ENCODE results near the gene AKAP13.

DNA sequence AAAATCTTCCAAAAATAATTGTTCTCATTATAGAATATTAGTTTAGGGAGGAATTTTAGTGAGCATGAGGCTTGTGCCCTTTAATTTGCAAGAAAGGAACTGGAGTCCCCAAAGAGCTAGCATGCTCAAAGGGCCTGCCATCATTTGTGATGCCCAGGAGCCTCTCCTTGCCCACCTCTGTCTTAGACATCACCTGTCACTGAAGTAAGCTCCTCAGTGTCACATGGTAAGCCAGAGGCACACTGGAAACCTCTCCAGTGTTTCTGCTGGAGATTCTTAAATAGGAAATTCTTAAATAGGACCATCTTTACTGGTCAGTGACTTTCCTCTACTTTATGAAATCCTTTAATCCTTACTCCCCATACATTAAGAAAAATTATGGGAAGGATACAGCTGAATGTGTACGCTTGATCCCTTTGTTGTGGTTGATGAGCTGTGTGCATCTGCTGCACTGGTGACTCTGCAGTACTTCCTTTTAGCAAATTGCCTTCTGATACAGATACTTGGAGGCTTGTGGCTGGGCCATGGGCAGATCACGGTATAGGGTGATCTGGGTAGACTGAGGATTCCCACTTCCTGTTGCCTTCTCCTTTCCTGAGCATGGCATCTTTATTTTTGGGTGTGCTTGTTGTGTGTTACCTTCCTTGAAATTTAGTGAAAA lies 216.9 kb downstream of the AKAP13 start:
- no peak for TF ChIP-seq EZH2 (IDR thresholded peaks at IDR 0.05)
- TF ChIP-seq, protein P1, sequence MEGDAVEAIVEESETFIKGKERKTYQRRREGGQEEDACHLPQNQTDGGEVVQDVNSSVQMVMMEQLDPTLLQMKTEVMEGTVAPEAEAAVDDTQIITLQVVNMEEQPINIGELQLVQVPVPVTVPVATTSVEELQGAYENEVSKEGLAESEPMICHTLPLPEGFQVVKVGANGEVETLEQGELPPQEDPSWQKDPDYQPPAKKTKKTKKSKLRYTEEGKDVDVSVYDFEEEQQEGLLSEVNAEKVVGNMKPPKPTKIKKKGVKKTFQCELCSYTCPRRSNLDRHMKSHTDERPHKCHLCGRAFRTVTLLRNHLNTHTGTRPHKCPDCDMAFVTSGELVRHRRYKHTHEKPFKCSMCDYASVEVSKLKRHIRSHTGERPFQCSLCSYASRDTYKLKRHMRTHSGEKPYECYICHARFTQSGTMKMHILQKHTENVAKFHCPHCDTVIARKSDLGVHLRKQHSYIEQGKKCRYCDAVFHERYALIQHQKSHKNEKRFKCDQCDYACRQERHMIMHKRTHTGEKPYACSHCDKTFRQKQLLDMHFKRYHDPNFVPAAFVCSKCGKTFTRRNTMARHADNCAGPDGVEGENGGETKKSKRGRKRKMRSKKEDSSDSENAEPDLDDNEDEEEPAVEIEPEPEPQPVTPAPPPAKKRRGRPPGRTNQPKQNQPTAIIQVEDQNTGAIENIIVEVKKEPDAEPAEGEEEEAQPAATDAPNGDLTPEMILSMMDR (IDR thresholded peaks at IDR 0.05), result no peak
- TF ChIP-seq EZH2phosphoT487 (IDR thresholded peaks at IDR 0.05), result no peak

Data from neural progenitor cell (in vitro differentiated cells).